Esophagus (tissue), 2 donors: ENCODE results near the gene RASD1. TPM values are rescaled to one million over a fixed set of nuclear protein-coding genes. Genes with fewer than 3 reads are reported as not detected.

Source experiments
- H3K27ac ChIP-seq, 2 donors: one replicate each; pipeline ENCODE4 v1.5.1; 2013; ENCODE audit warnings: low read depth in 2 of 2, mild to moderate bottlenecking in 2 of 2, inconsistent platforms in 1 of 2, low read length in 1 of 2, moderate library complexity in 1 of 2
- H3K27me3 ChIP-seq, 2 donors: one replicate each; pipeline ENCODE4 v1.6.1; 2013; ENCODE audit warnings: low read length in 2 of 2, control low read depth in 1 of 2, mild to moderate bottlenecking in 1 of 2; ENCODE audit not compliant: insufficient read depth in 2 of 2, control insufficient read depth in 1 of 2
- H3K36me3 ChIP-seq, 2 donors: one replicate each; pipeline ENCODE4 v1.6.1; 2013; ENCODE audit warnings: low read length in 1 of 2; ENCODE audit not compliant: control insufficient read depth in 2 of 2, insufficient read depth in 2 of 2
- H3K4me1 ChIP-seq, 2 donors: one replicate each; pipeline ENCODE4 v1.6.1; 2013; ENCODE audit warnings: low read length in 1 of 2; ENCODE audit not compliant: control insufficient read depth in 2 of 2, insufficient read depth in 2 of 2
- H3K4me3 ChIP-seq, 2 donors: one replicate each; pipeline ENCODE4 v1.5.1; 2013; ENCODE audit warnings: low read length in 2 of 2, mild to moderate bottlenecking in 2 of 2, low read depth in 1 of 2, moderate library complexity in 1 of 2
- H3K9me3 ChIP-seq, 2 donors: one replicate each; pipeline ENCODE4 v1.6.1; 2013; ENCODE audit warnings: mild to moderate bottlenecking in 2 of 2, low read depth in 1 of 2, low read length in 1 of 2, moderate library complexity in 1 of 2; ENCODE audit not compliant: control insufficient read depth in 2 of 2, insufficient read depth in 1 of 2
- WGBS, 2 donors: extraction: QIAGEN DNeasy Blood & Tissue Kit; methylation state at CpG; one replicate each; pipeline ENCODE4 v1.1.7; 2013; 5-methylcytosine and 5-hydroxymethylcytosine counted together
- polyA plus RNA-seq, 2 donors: library from polyadenylated mRNA; stranded (reverse); fragments of 200-250 nt; gene quantifications; one replicate each; pipeline ENCODE4 v1.2.3, GENCODE V29; 2013
- donor health status: healthy with polysubstance abuse.
- donor health status: Bipolar disorder and iron deficiency.

The RASD1 gene
- polyA plus RNA-seq, 2 donors = 0.83 to 1.6 TPM

DNA sequence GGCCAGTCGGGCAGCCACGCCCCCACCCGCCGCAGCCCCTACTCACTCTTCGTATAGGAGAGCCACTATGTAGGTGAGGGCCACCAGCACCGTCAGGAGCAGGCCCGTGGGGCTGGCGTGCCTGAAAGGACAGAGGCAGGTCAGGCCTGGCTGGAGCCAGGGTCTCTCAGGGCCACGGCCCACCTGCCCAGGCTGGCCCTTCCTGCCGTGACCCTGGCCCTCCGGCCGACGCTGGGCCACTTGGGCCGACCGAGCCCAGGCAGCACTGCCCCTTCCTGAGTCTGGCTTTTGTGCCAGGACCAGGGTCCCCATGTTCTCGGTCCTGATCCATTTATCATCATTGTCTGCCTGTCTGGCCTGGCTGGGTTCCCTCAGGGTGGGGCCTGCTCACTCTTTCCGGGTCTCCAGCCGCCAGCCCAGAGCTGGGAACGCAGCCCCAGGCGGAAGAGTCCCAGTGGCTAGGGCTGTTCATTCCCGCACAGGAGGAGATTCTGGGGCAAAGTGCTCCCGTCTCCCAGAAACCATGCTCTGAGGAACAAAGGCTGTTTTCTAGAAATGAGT lies 10.1 kb upstream of the RASD1 start:
- Histone ChIP-seq H3K27me3 (no peaks in the 10 kb centered on the region), H3K9me3 (no peaks in the 10 kb centered on the region), H3K4me1 (peaks cover 0 to 8% of the 10 kb centered on the region in 2 donors), H3K4me3 (no peak overlapping the region), H3K27ac (no peak overlapping the region), H3K36me3 (no peaks in the 10 kb centered on the region)
- WGBS, 2 donors = 71 to 76% methylated on average over 22 of the region's 22 CpGs

DNA sequence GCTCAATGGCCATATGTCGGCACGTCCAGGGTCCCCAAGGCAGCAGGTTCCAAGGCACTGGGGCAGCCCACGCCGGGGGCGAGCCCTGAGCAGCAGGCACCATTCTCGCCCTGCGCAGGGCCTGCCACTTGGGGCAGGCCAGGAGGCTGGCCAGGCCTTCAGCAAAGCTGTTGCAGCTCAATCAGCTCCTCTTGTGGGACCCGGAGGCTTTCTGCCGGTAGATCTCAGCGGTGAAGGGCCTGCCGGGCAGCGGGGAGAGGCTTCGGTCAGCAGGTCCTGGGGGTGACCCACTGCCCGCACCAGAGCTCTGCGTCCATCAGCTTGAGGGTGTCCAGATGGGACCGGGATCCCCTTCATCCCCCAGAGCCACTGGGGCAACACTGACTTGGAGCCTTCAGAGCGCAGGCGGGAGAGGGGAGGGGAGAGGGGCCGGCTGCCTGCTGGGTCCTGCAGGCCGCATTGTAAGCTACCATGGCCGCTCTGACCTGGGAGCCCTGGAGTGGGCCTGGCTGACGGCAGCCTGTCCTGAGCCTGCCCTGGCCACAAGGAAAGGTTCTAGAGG lies 9.5 kb upstream of the RASD1 start:
- Histone ChIP-seq H3K9me3 (no peaks in the 10 kb centered on the region), H3K4me1 (peaks cover 0 to 8% of the 10 kb centered on the region in 2 donors), H3K4me3 (no peak overlapping the region), H3K36me3 (no peaks in the 10 kb centered on the region), H3K27ac (no peak overlapping the region), H3K27me3 (no peaks in the 10 kb centered on the region)
- WGBS, 2 donors = 90 to 93% methylated on average over 22 of the region's 22 CpGs

DNA sequence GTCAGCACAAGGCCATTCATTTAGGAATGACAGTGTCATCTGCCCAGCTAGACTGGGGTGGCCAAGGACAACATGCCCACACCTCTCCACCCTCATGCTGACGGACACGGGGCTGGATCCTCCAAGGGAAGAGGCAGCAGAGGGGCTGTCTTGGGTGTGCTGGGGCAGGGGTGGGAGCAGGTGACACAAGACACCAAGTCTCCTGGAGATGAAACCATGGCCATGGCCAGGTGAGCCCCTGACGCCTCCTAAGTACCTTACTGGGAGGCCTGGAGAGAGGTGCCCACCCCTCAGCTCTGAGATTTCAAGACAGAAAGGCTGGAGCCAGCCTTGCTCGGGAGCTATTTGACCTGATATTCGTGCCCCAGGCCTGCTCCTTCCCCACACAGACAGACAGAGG lies 9.0 kb upstream of the RASD1 start:
- Histone ChIP-seq H3K9me3 (no peaks in the 10 kb centered on the region), H3K4me1 (peaks cover 0 to 8% of the 10 kb centered on the region in 2 donors), H3K4me3 (no peak overlapping the region), H3K27me3 (no peaks in the 10 kb centered on the region), H3K36me3 (no peaks in the 10 kb centered on the region), H3K27ac (no peak overlapping the region)
- 91 to 94% methylated on average over 5 of the region's 5 CpGs for WGBS, 2 donors

DNA sequence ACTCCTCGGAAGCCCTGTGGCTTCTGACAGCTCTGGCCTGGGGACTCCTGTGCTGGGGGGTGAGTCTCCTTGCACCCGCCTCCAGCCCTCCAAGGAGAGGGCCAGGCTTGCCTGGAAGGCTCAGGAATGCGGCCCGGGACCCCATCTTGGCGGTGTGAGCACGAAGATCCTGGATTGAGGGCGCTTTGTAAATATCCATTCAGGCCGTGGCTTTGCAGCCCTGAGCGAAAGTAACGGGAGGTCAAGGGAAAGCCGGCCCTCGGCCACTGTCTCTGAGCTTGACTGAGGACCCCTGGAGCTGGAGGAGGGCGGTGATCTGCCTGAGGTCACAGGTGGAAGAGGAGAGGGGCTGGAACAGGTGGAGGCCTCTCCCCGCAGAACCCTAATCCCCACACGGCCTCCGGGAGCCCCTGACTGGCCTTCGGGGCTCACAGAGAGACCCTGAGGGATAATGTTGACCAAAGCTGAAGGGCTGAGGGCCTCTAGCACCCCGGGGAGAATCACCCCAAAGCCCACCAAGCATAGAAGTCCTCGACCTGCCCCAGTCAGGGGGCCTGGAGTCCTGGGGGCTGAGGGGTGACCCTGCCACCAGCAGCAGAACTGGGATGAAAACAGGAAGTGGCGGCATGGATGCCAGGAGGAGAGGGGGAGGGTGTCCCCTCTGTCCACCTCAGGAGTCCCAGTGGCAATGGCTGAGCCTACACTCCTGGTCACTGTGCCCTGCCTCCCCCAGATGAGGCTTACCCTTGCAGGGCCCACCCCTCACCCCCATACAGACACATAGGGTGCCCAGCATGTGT lies 8.3 kb upstream of the RASD1 start:
- peaks cover 0 to 8% of the 10 kb centered on the region in 2 donors for H3K4me1 ChIP-seq
- H3K27ac ChIP-seq = no peak overlapping the region
- no peaks in the 10 kb centered on the region for H3K27me3 ChIP-seq
- WGBS, 2 donors = 83 to 85% methylated on average over 20 of the region's 20 CpGs
- no peak overlapping the region for H3K4me3 ChIP-seq
- no peaks in the 10 kb centered on the region for H3K9me3 ChIP-seq
- H3K36me3 ChIP-seq = no peaks in the 10 kb centered on the region

DNA sequence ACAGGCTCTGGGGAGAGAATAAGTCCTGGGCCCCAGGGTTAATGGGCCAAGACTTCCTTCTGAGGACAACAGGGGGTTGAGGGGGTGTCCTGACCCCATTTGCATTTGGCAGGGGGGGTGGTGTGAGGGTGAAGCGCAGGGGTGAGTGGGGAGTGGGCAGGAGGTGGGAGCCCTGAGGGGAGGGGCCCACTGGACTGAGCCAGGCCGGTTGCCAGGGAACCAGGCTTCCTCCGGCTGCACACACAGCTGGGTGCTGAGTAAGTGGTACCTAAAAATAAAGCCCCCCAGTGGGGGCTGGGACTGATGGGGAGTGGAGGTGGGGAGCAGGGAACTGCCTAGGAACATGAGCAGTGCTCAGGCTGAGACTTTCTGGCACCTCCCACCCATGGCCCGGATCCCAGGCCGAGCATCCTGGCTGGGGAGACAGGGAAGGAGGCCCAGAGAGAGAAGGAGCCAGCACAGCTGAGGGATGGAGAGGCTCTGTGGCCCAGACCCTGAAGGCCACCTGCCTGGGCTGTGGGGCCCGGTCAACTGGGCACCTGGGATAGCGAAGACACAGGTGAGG lies 7.5 kb upstream of the RASD1 start:
- Histone ChIP-seq H3K27me3 (no peaks in the 10 kb centered on the region), H3K27ac (no peak overlapping the region), H3K9me3 (no peaks in the 10 kb centered on the region), H3K4me3 (no peak overlapping the region), H3K4me1 (peaks cover 0 to 8% of the 10 kb centered on the region in 2 donors), H3K36me3 (no peaks in the 10 kb centered on the region)
- WGBS, 2 donors = 58 to 59% methylated on average over 6 to 7 of the region's 7 CpGs

DNA sequence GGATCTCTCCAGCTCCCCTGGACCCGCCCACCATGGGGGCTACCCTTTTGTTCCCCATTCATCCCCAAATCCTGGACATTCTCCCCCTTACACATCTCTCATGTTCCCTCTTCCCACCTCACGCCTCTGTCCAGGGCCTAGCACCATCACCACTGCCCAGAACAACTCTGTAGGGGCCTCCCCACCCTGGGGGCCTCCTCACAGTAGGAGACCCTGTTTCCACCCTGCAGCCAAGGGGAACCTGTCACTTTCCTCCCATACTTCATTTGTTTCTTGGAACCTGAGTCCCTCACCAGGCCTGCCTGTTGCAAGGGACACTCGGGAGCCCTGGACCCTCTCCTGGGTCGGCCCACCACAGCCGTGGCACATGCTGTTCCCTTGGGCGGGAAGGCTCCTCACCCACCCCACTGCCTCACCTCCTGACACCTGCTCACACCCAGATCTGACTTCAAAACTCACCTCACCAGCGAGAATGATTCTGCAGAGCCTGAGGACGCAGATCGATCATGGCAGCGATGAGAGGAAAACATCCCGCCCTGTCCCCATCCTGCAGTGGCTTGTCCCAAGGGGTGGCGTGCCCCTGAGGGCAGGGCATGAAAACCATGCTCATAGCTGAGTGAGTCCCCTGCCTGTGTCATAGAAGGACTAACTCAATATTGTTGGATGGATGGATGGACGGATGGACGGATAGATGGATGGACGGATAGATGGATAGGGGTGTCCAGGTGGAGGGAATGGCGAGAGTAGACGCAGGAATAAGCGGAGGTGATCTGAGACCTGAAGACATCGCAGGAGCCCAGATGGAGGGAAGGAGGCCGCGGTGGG lies 6.8 kb upstream of the RASD1 start:
- Histone ChIP-seq H3K27ac (no peak overlapping the region), H3K9me3 (no peaks in the 10 kb centered on the region), H3K36me3 (no peaks in the 10 kb centered on the region), H3K27me3 (no peaks in the 10 kb centered on the region), H3K4me1 (peaks cover 0 to 8% of the 10 kb centered on the region in 2 donors), H3K4me3 (no peak overlapping the region)
- WGBS, 2 donors = 82 to 83% methylated on average over 21 of the region's 21 CpGs

DNA sequence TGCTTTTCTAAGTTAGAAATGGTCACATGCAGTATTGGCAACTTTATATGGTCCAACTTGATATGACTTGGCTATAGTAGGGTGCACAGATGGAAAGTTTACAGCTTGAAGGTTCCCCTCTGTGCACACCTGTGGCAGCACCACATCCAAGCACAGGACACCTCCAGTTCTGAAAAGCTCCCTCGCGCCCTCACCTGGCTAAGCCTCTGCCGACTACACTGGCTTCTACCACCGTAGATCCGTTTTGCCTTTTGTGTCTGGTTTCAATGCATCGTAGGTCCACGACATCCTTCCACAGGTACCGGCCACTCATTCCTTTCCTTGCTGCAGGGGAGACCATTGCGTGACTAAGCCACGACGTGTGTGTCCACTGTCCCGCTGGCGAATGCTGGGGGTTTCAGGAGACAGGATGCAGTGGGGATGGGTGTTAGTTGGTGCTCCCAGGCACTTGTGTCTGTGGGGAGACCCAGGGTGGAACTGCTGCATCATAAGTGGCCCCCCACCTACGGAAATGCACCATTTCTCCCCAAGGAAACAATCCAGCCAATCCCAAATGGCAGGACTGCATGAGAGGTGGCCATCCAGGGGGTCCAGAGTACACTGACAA lies 4.9 kb upstream of the RASD1 start:
- H3K27ac ChIP-seq = no peak overlapping the region
- H3K9me3 ChIP-seq = no peaks in the 10 kb centered on the region
- H3K36me3 ChIP-seq = no peaks in the 10 kb centered on the region
- WGBS, 2 donors = 67 to 71% methylated on average over 14 of the region's 14 CpGs
- H3K4me1 ChIP-seq = peaks cover 0 to 2% of the 10 kb centered on the region in 2 donors
- H3K27me3 ChIP-seq = no peaks in the 10 kb centered on the region
- no peak overlapping the region for H3K4me3 ChIP-seq

DNA sequence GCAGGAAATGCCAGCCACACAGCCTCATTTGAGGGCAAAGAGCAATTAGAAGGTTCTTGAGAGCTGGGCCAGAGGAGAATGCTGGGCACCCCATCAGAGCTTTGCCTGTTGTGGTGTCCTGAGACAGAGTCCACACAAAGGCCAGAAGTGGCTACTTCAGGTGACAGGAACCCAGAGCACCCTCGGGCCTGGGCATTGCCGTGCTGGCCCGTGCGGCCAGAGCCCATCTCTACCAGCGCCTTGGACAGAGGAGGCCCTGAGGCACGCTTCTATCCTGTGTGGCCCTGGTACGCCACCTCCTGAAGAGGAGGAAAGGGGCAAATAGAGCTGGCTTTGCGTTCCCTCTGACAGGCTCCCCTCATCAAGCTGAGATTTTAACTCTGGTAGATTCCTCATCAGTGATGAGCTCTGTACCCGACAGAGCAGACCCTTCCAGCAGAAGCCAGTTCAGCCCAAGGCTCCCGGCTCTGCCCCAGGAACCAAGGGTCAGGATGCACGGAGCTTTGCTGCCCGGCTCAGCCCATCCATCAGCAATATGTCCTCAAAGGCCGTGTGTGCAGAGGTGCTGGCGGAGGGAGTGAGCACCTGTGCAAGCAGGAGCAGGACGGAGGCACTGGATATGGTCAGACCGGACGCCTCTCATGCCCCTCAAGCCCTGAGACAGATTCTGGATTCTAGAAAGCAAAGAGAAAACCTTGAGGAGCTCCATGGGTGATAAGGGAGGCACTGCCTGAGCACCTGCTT lies 3.4 kb upstream of the RASD1 start:
- H3K4me1 ChIP-seq = peaks cover 0 to 11% of the 10 kb centered on the region in 2 donors
- 82 to 83% methylated on average over 16 to 17 of the region's 17 CpGs for WGBS, 2 donors
- no peaks in the 10 kb centered on the region for H3K9me3 ChIP-seq
- no peak overlapping the region for H3K4me3 ChIP-seq
- H3K27me3 ChIP-seq = peaks cover 0 to 3% of the 10 kb centered on the region in 2 donors
- H3K27ac ChIP-seq = no peak overlapping the region
- H3K36me3 ChIP-seq = no peaks in the 10 kb centered on the region
